DND-41 (cell line): Measurements from ENCODE around the gene CACHD1.

ENCODE experiments used
- ATAC-seq: fragments of 200-7000 bp; cut with Tn5 transposase; 3 replicates; pipeline ENCODE4 v1.9.1; 2021; ENCODE audit warnings: low read depth; ENCODE audit not compliant: insufficient read depth
- DNase-seq: peaks from one replicate; pipeline ENCODE4 v3.0.0-alpha.2; 2020
- H2AFZ ChIP-seq: 2 replicates; pipeline ENCODE4 v1.6.0; 2012; ENCODE audit warnings: low read depth, low read length
- H3K27ac ChIP-seq: 2 replicates; pipeline ENCODE4 v1.5.1; 2012; ENCODE audit warnings: low read length, inconsistent platforms
- H3K27me3 ChIP-seq: fragments of 200-600 bp; sonication (generic); 2 replicates; pipeline ENCODE4 v1.6.0; 2012; ENCODE audit warnings: low read length, mild to moderate bottlenecking, inconsistent platforms; ENCODE audit not compliant: insufficient read depth, poor library complexity
- H3K36me3 ChIP-seq: 2 replicates; pipeline ENCODE4 v1.5.1; 2012; ENCODE audit warnings: low read length, inconsistent platforms; ENCODE audit not compliant: insufficient read depth
- H3K4me1 ChIP-seq: 2 replicates; pipeline ENCODE4 v1.5.1; 2012; ENCODE audit warnings: mild to moderate bottlenecking, low read length; ENCODE audit not compliant: insufficient read depth
- H3K4me2 ChIP-seq: 2 replicates; pipeline ENCODE4 v1.6.0; 2012; ENCODE audit warnings: mild to moderate bottlenecking, moderate library complexity, low read length, inconsistent platforms; ENCODE audit not compliant: insufficient read depth
- H3K4me3 ChIP-seq, 2 experiments: fragments of 200-600 bp in 1 of 2; shearing (Covaris generic) in 1 of 2; 2 replicates each; pipeline ENCODE4 v1.5.1; 2012 to 2016; ENCODE audit warnings: inconsistent platforms in 2 of 2, low read length in 2 of 2, mild to moderate bottlenecking in 2 of 2, low read depth in 1 of 2, moderate library complexity in 1 of 2
- H3K79me2 ChIP-seq: 2 replicates; pipeline ENCODE4 v1.6.0; 2012; ENCODE audit warnings: low read length, inconsistent platforms; ENCODE audit not compliant: insufficient read depth
- H3K9ac ChIP-seq: 2 replicates; pipeline ENCODE4 v1.6.0; 2012; ENCODE audit warnings: low read depth, mild to moderate bottlenecking, inconsistent platforms, low read length, moderate library complexity
- H3K9me3 ChIP-seq: 2 replicates; pipeline ENCODE4 v1.5.1; 2012; ENCODE audit warnings: low read length, moderate library complexity, mild to moderate bottlenecking, inconsistent platforms; ENCODE audit not compliant: insufficient read depth, severe bottlenecking
- H4K20me1 ChIP-seq: 2 replicates; pipeline ENCODE4 v1.6.0; 2012; ENCODE audit warnings: low read length; ENCODE audit not compliant: insufficient read depth
- CTCF ChIP-seq: IDR thresholded peaks from 2 replicates; pipeline ENCODE4 v1.5.1; 2012; ENCODE audit warnings: borderline replicate concordance, low read length, moderate library complexity, mild to moderate bottlenecking; ENCODE audit not compliant: poor library complexity, severe bottlenecking; ENCODE audit errors: extremely low read depth
- EZH2 ChIP-seq: IDR thresholded peaks from 3 replicates; pipeline ENCODE4 v1.6.1; 2012; ENCODE audit warnings: borderline replicate concordance, low read depth, mild to moderate bottlenecking, moderate library complexity, low read length, inconsistent platforms; ENCODE audit not compliant: severe bottlenecking

The CACHD1 gene

GRCh38 chr1:64678366-64678765 lies 208.4 kb downstream of the CACHD1 start:
- Histone ChIP-seq H3K36me3 (no peaks in the 10 kb centered on the region), H3K4me2 (no peak overlapping the region), H3K79me2 (no peaks in the 10 kb centered on the region), H3K27me3 (peaks cover 6% of the 10 kb centered on the region), H3K4me1 (no peaks in the 10 kb centered on the region), H3K4me3 (no peak overlapping the region), H3K9me3 (no peaks in the 10 kb centered on the region), H3K9ac (no peak overlapping the region), H4K20me1 (no peaks in the 10 kb centered on the region), H3K27ac (no peak overlapping the region), H2AFZ (no peak overlapping the region)
- ATAC-seq (no peak), DNase-seq (no peak)
- TF ChIP-seq CTCF: no peak
- TF ChIP-seq EZH2: no peak

GRCh38 chr1:64679177-64679576 lies 209.2 kb downstream of the CACHD1 start:
- ATAC-seq: no peak

GRCh38 chr1:64680599-64680998 lies 210.7 kb downstream of the CACHD1 start:
- Histone ChIP-seq H3K4me2 (no peak overlapping the region), H3K9ac (no peak overlapping the region), H4K20me1 (no peaks in the 10 kb centered on the region), H3K4me1 (no peaks in the 10 kb centered on the region), H3K9me3 (no peaks in the 10 kb centered on the region), H3K27ac (no peak overlapping the region), H3K36me3 (no peaks in the 10 kb centered on the region), H3K4me3 (no peak overlapping the region), H2AFZ (no peak overlapping the region), H3K79me2 (no peaks in the 10 kb centered on the region), H3K27me3 (peaks cover 3% of the 10 kb centered on the region)
- no peak for ATAC-seq
- no peak for TF ChIP-seq CTCF
- TF ChIP-seq EZH2: no peak
- no peak for DNase-seq

More at GRCh38 chr1:64679177-64679576, 209.2 kb downstream of the CACHD1 start:
- Histone ChIP-seq H3K4me1 (no peaks in the 10 kb centered on the region), H3K9ac (no peak overlapping the region), H4K20me1 (no peaks in the 10 kb centered on the region), H3K79me2 (no peaks in the 10 kb centered on the region), H3K27ac (no peak overlapping the region), H3K4me2 (no peak overlapping the region), H3K4me3 (no peak overlapping the region), H3K27me3 (peaks cover 6% of the 10 kb centered on the region), H3K36me3 (no peaks in the 10 kb centered on the region), H3K9me3 (no peaks in the 10 kb centered on the region), H2AFZ (no peak overlapping the region)
- DNase-seq: no peak
- no peak for TF ChIP-seq EZH2

GRCh38 chr1:64681043-64681442 lies 211.1 kb downstream of the CACHD1 start:
- Histone ChIP-seq H3K4me2 (no peak overlapping the region), H3K27me3 (peaks cover 3% of the 10 kb centered on the region), H4K20me1 (no peaks in the 10 kb centered on the region), H3K36me3 (no peaks in the 10 kb centered on the region), H3K4me1 (no peaks in the 10 kb centered on the region), H3K27ac (no peak overlapping the region), H3K9ac (no peak overlapping the region), H3K79me2 (no peaks in the 10 kb centered on the region), H2AFZ (no peak overlapping the region), H3K9me3 (no peaks in the 10 kb centered on the region), H3K4me3 (no peak overlapping the region)
- no peak for ATAC-seq
- TF ChIP-seq EZH2: no peak
- TF ChIP-seq CTCF: no peak
- DNase-seq: no peak
